Right atrium auricular region (tissue), 2 donors: Measurements from ENCODE around the gene BARX1. TPM values are rescaled to one million over a fixed set of nuclear protein-coding genes. Genes with fewer than 3 reads are reported as not detected.

Experiments
- DNase-seq: peaks from one replicate; pipeline ENCODE4 v3.0.0-alpha.2; 2019; ENCODE audit warnings: low spot score
- H3K27ac ChIP-seq, 2 donors: fragments of 200-600 bp; sonication (generic); 1 replicate in 1 of 2; 2 replicates in 1 of 2; pipeline ENCODE4 v1.5.1; 2016 to 2019
- H3K27me3 ChIP-seq, 2 donors: fragments of 200-600 bp; sonication (generic); one replicate each; pipeline versions ENCODE4 v1.5.1 to v1.6.0; 2017 to 2019
- H3K36me3 ChIP-seq: fragments of 200-600 bp; sonication (generic); one replicate; pipeline ENCODE4 v1.5.1; 2016
- H3K4me1 ChIP-seq, 2 donors: fragments of 200-600 bp; sonication (generic); one replicate each; pipeline versions ENCODE4 v1.5.1 to v1.6.0; 2017 to 2019
- H3K4me3 ChIP-seq, 2 donors: fragments of 200-600 bp; sonication (generic); 1 replicate in 1 of 2; 2 replicates in 1 of 2; pipeline ENCODE4 v1.5.1; 2017 to 2019; ENCODE audit warnings: mild to moderate bottlenecking in 1 of 2, moderate library complexity in 1 of 2
- H3K9me3 ChIP-seq, 2 donors: fragments of 200-600 bp; sonication (generic); one replicate each; pipeline ENCODE4 v1.5.1; 2019
- CTCF ChIP-seq, 2 donors: fragments of 200-600 bp; sonication (generic); IDR thresholded peaks; one replicate each; pipeline ENCODE4 v1.5.1; 2019; ENCODE audit warnings: antibody characterized with exemption in 2 of 2
- total RNA-seq, 2 donors: library from RNA; depleted of rRNA; stranded (reverse); fragments of >200 nt; gene quantifications; one replicate each; pipeline ENCODE4 v1.1.0, GENCODE V29; 2016

The BARX1 gene
- total RNA-seq, 2 donors from 2014 or later, result not detected

DNA sequence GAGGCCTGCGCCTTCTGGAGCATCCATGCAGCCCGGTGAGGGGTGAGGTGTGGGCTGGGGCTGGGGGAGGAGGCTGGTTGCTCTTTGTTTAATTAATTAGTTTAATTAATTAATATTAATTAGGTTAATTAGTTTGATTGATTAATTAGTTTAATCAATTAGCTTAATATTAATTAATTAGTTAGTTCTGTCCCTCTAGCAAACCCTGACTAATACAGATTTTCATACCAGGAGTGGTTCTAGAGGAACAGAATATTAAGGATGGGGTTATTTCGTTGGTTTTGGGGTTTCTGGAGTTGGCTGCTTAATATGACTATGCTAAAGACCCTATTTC is 14.1 kb upstream of the BARX1 start:
- no peak for DNase-seq
- H3K36me3 ChIP-seq, result no peaks in the 10 kb centered on the region
- H3K27me3 ChIP-seq, result no peaks in the 10 kb centered on the region
- no peak overlapping the region for H3K4me3 ChIP-seq
- no peak for TF ChIP-seq CTCF (IDR thresholded peaks at IDR 0.05)
- H3K9me3 ChIP-seq, result peaks cover 0 to 5% of the 10 kb centered on the region in 2 donors
- H3K4me1 ChIP-seq, result no peaks in the 10 kb centered on the region
- no peak overlapping the region for H3K27ac ChIP-seq

DNA sequence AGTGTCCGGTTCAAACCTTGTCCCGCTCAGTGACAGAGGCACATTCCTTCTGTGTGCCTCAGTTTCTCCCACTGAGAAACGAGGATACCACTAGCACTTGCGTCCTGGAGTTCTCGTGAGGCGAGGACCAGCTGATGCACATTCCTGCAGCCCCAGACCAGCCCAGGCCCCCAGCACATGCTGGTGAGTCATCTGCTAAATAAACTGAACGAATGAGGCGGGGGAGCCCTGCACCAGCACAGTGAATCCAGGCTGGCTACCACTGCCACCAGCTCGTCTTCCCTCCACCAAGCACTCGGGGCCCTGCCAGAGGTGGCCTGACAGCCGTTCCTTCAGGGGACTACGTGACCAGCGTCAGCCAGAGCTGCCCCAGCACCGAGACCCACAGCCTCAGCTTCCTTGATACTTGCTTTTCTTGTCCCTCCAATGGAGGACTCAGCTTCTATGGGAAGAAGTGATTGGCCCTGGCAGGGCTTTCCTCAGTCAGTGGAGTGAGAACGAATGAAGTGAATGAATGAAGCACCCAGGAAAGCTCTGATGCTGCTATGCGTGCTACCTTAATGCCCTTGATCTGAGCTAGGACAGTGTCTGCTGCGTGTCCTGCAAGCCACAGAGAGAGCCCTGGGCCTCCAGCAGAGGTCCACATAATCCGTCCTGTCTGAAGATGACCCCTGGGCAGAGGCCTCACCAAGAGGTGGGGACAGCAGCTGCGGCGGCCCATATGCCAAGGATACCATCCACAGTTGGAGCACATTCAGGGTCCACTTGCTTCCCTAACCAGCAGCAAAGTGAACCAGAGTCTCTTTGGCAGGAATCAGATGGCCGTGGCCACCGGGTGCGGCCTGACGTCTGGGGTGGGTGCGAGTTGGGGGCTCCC is 13.5 kb upstream of the BARX1 start:
- no peaks in the 10 kb centered on the region for H3K36me3 ChIP-seq
- TF ChIP-seq CTCF (IDR thresholded peaks at IDR 0.05), result no peak
- no peaks in the 10 kb centered on the region for H3K27me3 ChIP-seq

DNA sequence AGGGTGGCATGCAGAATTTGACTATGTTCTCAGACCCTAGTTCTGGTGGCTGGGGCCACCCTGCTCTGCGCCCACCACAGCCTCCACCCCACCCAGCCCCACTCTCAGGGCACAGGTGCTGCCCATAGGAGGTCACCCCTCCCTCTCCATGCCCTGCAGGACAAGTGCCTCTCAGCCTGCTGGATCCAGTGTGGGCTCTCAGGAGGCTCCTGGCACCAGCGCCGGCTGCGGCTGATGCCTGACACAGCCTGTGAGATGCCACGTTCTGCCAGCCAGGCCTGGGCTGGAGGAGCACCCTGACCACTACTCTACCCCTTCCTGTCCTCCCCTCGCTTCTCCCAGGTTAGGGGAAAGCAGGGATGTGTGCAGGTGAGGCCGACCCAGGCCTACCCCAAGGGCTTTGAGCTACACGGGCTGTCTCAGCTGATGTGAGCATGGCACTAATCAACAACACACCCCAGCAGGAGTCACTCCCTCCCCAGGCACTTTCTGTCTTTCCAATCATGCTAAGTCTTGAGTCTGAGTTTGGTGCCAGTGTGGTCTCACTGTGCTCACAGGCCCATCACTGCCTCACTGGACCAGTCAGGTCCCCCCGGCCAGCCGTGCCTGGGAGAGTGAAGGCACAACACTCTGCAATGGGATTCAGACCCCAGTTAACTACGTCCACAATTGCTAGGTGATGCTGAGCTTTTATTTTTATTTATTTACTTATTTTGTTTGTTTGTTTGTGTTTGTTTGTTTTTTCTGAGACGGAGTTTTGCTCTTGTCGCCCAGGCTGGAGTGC is 12.1 kb upstream of the BARX1 start:
- no peak for TF ChIP-seq CTCF (IDR thresholded peaks at IDR 0.05)
- no peak for DNase-seq
- Histone ChIP-seq H3K4me3 (no peak overlapping the region), H3K9me3 (no peaks in the 10 kb centered on the region), H3K4me1 (peaks cover 0 to 8% of the 10 kb centered on the region in 2 donors), H3K27me3 (no peaks in the 10 kb centered on the region), H3K27ac (no peak overlapping the region), H3K36me3 (no peaks in the 10 kb centered on the region)

More for the DNA sequence above, 13.5 kb upstream of the BARX1 start:
- peak; percentile 32 for DNase-seq
- no peak overlapping the region for H3K4me3 ChIP-seq
- H3K4me1 ChIP-seq, result no peaks in the 10 kb centered on the region
- peaks cover 0 to 5% of the 10 kb centered on the region in 2 donors for H3K9me3 ChIP-seq
- no peak overlapping the region for H3K27ac ChIP-seq

- H3K4me3 ChIP-seq, result no peak overlapping the region
- H3K27ac ChIP-seq, result no peak overlapping the region
- H3K9me3 ChIP-seq, result no peaks in the 10 kb centered on the region
- no peak for DNase-seq
- peaks cover 0 to 8% of the 10 kb centered on the region in 2 donors for H3K4me1 ChIP-seq
- no peak for TF ChIP-seq CTCF (IDR thresholded peaks at IDR 0.05)
- H3K36me3 ChIP-seq, result no peaks in the 10 kb centered on the region
- H3K27me3 ChIP-seq, result peaks cover under 1 to 4% of the 10 kb centered on the region in 2 donors
These were observed 10.8 kb upstream of the BARX1 start for GRCh38 chr9:93965830-93966577.

- Histone ChIP-seq H3K27me3 (peaks cover 13 to 18% of the 10 kb centered on the region in 2 donors), H3K27ac (no peak overlapping the region), H3K36me3 (no peaks in the 10 kb centered on the region)
These were observed 9.5 kb upstream of the BARX1 start for GRCh38 chr9:93964685-93965084.

More at GRCh38 chr9:93964685-93965084, 9.5 kb upstream of the BARX1 start:
- TF ChIP-seq CTCF (IDR thresholded peaks at IDR 0.05), result no peak
- no peak overlapping the region for H3K4me3 ChIP-seq
- H3K9me3 ChIP-seq, result no peaks in the 10 kb centered on the region
- H3K4me1 ChIP-seq, result peaks cover 0 to 20% of the 10 kb centered on the region in 2 donors
- DNase-seq, result no peak
